OCI-LY3 (cell line): ENCODE results near the gene CPNE8.

ENCODE experiments used
- H2AFZ ChIP-seq: fragments of 200-600, 300-600 bp; shearing (Covaris generic); 2 replicates; pipeline ENCODE4 v1.6.0; 2014; ENCODE audit warnings: antibody characterized with exemption, low read depth, low read length
- H3K27ac ChIP-seq: fragments of 200-600, 300-600 bp; sonication (generic); 2 replicates; pipeline ENCODE4 v1.5.1; 2014; ENCODE audit warnings: mild to moderate bottlenecking, low read length, moderate library complexity, mixed read lengths
- H3K27me3 ChIP-seq: fragments of 200-600, 300-600 bp; sonication (generic); 2 replicates; pipeline ENCODE4 v1.6.1; 2014; ENCODE audit warnings: low read depth, low read length, mixed read lengths
- H3K36me3 ChIP-seq: fragments of 200-600, 300-600 bp; sonication (generic); replicated peaks from 2 replicates; pipeline ENCODE3; 2014; ENCODE audit warnings: low read depth, low read length, mixed read lengths
- H3K4me1 ChIP-seq: fragments of 300-600, 200-600 bp; sonication (generic); 2 replicates; pipeline ENCODE4 v1.6.1; 2014; ENCODE audit warnings: low read length, mixed read lengths
- H3K4me2 ChIP-seq: fragments of 200-600, 300-600 bp; sonication (generic); 2 replicates; pipeline ENCODE4 v1.6.1; 2014; ENCODE audit warnings: low read length, mixed read lengths
- H3K4me3 ChIP-seq: fragments of 300-600, 200-600 bp; sonication (generic); 2 replicates; pipeline ENCODE4 v1.5.1; 2014; ENCODE audit warnings: antibody characterized with exemption, mild to moderate bottlenecking, low read length, moderate library complexity
- H3K79me2 ChIP-seq: fragments of 300-600, 200-600 bp; shearing (Covaris generic); 2 replicates; pipeline ENCODE4 v1.6.1; 2014; ENCODE audit warnings: mild to moderate bottlenecking, low read length, mixed read lengths
- H3K9ac ChIP-seq: fragments of 300-600, 200-600 bp; shearing (Covaris generic); 2 replicates; pipeline ENCODE4 v1.6.0; 2014; ENCODE audit warnings: mild to moderate bottlenecking, low read length, moderate library complexity
- H3K9me3 ChIP-seq: fragments of 200-600, 300-600 bp; shearing (Covaris generic); 2 replicates; pipeline ENCODE4 v1.6.1; 2014; ENCODE audit warnings: low read length, mixed read lengths; ENCODE audit not compliant: insufficient read depth
- H4K20me1 ChIP-seq: fragments of 200-600, 300-600 bp; sonication (generic); 2 replicates; pipeline ENCODE4 v1.6.1; 2016; ENCODE audit warnings: low read length, mixed read lengths; ENCODE audit not compliant: insufficient read depth
- CTCF ChIP-seq: fragments of 200-600, 300-600 bp; sonication (generic); IDR thresholded peaks from 2 replicates; pipeline ENCODE4 v1.5.1; 2014; ENCODE audit warnings: antibody characterized with exemption, low read length, low read depth
- EZH2phosphoT487 ChIP-seq: fragments of 200-600 bp; shearing (Covaris generic); IDR thresholded peaks from 2 replicates; pipeline ENCODE4 v1.6.1; 2018; ENCODE audit warnings: antibody characterized with exemption, mixed run types, low read depth

The CPNE8 gene

GRCh38 chr12:38695057-38695456 is 210.3 kb downstream of the CPNE8 start:
- H3K4me3 ChIP-seq: no peak overlapping the region
- no peaks in the 10 kb centered on the region for H3K79me2 ChIP-seq
- no peaks in the 10 kb centered on the region for H3K27me3 ChIP-seq
- H3K9ac ChIP-seq: no peak overlapping the region
- no peaks in the 10 kb centered on the region for H4K20me1 ChIP-seq
- no peak for TF ChIP-seq EZH2phosphoT487
- TF ChIP-seq CTCF: no peak
- H3K9me3 ChIP-seq: no peaks in the 10 kb centered on the region
- no peak overlapping the region for H3K27ac ChIP-seq
- no peak overlapping the region for H3K4me2 ChIP-seq
- no peaks in the 10 kb centered on the region for H3K36me3 ChIP-seq
- no peak overlapping the region for H2AFZ ChIP-seq
- H3K4me1 ChIP-seq: no peaks in the 10 kb centered on the region

GRCh38 chr12:38691164-38691563 is 214.2 kb downstream of the CPNE8 start:
- no peaks in the 10 kb centered on the region for H3K36me3 ChIP-seq
- TF ChIP-seq CTCF: no peak
- TF ChIP-seq EZH2phosphoT487: no peak
- H3K9ac ChIP-seq: no peak overlapping the region
- H3K4me3 ChIP-seq: no peak overlapping the region
- H3K27ac ChIP-seq: no peak overlapping the region
- no peaks in the 10 kb centered on the region for H4K20me1 ChIP-seq
- no peak overlapping the region for H2AFZ ChIP-seq
- H3K27me3 ChIP-seq: no peaks in the 10 kb centered on the region
- H3K79me2 ChIP-seq: no peaks in the 10 kb centered on the region
- no peak overlapping the region for H3K4me2 ChIP-seq
- H3K4me1 ChIP-seq: no peaks in the 10 kb centered on the region
- no peaks in the 10 kb centered on the region for H3K9me3 ChIP-seq

- Histone ChIP-seq H3K27ac (no peak overlapping the region), H3K9me3 (no peaks in the 10 kb centered on the region), H3K4me1 (no peaks in the 10 kb centered on the region), H4K20me1 (no peaks in the 10 kb centered on the region), H3K27me3 (no peaks in the 10 kb centered on the region), H3K4me2 (no peak overlapping the region), H3K36me3 (no peaks in the 10 kb centered on the region), H3K9ac (no peak overlapping the region), H3K79me2 (no peaks in the 10 kb centered on the region), H2AFZ (no peak overlapping the region), H3K4me3 (no peak overlapping the region)
- TF ChIP-seq EZH2phosphoT487 (no peak), CTCF (no peak)
These were observed 214.7 kb downstream of the CPNE8 start for GRCh38 chr12:38690646-38691045.

- no peak overlapping the region for H2AFZ ChIP-seq
- no peak overlapping the region for H3K4me3 ChIP-seq
- no peak overlapping the region for H3K4me2 ChIP-seq
- TF ChIP-seq EZH2phosphoT487: no peak
- no peak for TF ChIP-seq CTCF
- no peaks in the 10 kb centered on the region for H3K9me3 ChIP-seq
- no peak overlapping the region for H3K27ac ChIP-seq
- H3K36me3 ChIP-seq: no peaks in the 10 kb centered on the region
- no peak overlapping the region for H3K9ac ChIP-seq
- H4K20me1 ChIP-seq: no peaks in the 10 kb centered on the region
- no peaks in the 10 kb centered on the region for H3K79me2 ChIP-seq
- no peaks in the 10 kb centered on the region for H3K4me1 ChIP-seq
- H3K27me3 ChIP-seq: no peaks in the 10 kb centered on the region
These were observed 215.7 kb downstream of the CPNE8 start for GRCh38 chr12:38689704-38690103.
